Immature natural killer cell (primary cell): ENCODE measurements around the gene PIK3CD. TPM values are rescaled to one million over a fixed set of nuclear protein-coding genes. Genes with fewer than 3 reads are reported as not detected.
"Not testable (repeated sequence)": the region's sequence is repeated elsewhere in the genome, so short reads cannot be mapped to it uniquely, and the experiment has no call there.

ENCODE experiments used
- DNase-seq, 3 donors: peaks; one replicate each; pipeline ENCODE4 v3.0.0; 2022; ENCODE audit warnings: mixed read lengths in 1 of 3
- H3K27ac Mint-ChIP-seq, 6 donors: one replicate each; pipeline ENCODE4 v1.8.0; 2020; ENCODE audit warnings: mixed read lengths in 6 of 6, mild to moderate bottlenecking in 5 of 6, inconsistent platforms in 4 of 6, moderate library complexity in 3 of 6
- H3K27me3 Mint-ChIP-seq, 3 donors: one replicate each; pipeline ENCODE4 v1.8.0; 2020 to 2021; ENCODE audit warnings: low read depth in 3 of 3, mild to moderate bottlenecking in 3 of 3, mixed read lengths in 3 of 3, moderate library complexity in 3 of 3, inconsistent platforms in 1 of 3
- H3K36me3 Mint-ChIP-seq, 3 donors: one replicate each; pipeline ENCODE4 v1.8.0; 2020; ENCODE audit warnings: mixed read lengths in 3 of 3, inconsistent platforms in 2 of 3, mild to moderate bottlenecking in 2 of 3
- H3K4me1 Mint-ChIP-seq, 2 donors: one replicate each; pipeline ENCODE4 v1.8.0; 2020; ENCODE audit warnings: inconsistent platforms in 2 of 2, mild to moderate bottlenecking in 2 of 2, mixed read lengths in 2 of 2, moderate library complexity in 1 of 2
- H3K4me3 Mint-ChIP-seq, 5 donors: one replicate each; pipeline ENCODE4 v1.8.0; 2020; ENCODE audit warnings: mild to moderate bottlenecking in 5 of 5, mixed read lengths in 5 of 5, inconsistent platforms in 3 of 5, moderate library complexity in 3 of 5
- H3K9me3 Mint-ChIP-seq, 6 donors: one replicate each; pipeline ENCODE4 v1.8.0; 2020; ENCODE audit warnings: mild to moderate bottlenecking in 6 of 6, mixed read lengths in 6 of 6, inconsistent platforms in 4 of 6, moderate library complexity in 3 of 6
- polyA plus RNA-seq, 3 donors: library from polyadenylated mRNA; unstranded; fragments of 300-500 nt; fragmentation: Illumina TruSeq; gene quantifications; one replicate each; pipeline ENCODE4 v1.2.3, GENCODE V29; 2021

Gene PIK3CD
- polyA plus RNA-seq, 3 donors from 2014 or later, result 43.4 to 133 (median 49.0) TPM

GRCh38 chr1:9733160-9733789 lies 81.7 kb downstream of the PIK3CD start:
- H3K27ac Mint-ChIP-seq, result peak overlapping the region in 5 of 6 donors; percentile 41 to 85 (median 71)
- H3K4me3 Mint-ChIP-seq, result no peak overlapping the region
- H3K4me1 Mint-ChIP-seq, result peaks cover 26 to 36% of the 10 kb centered on the region in 2 donors
- peaks cover 7 to 56% (median 38%) of the 10 kb centered on the region in 3 donors for H3K27me3 Mint-ChIP-seq
- H3K9me3 Mint-ChIP-seq, result no peaks in the 10 kb centered on the region
- no peak for DNase-seq
- H3K36me3 Mint-ChIP-seq, result peaks cover 4 to 38% (median 13%) of the 10 kb centered on the region in 3 donors

- Mint-ChIP-seq H3K36me3 (peaks cover 3 to 33% (median 5%) of the 10 kb centered on the region in 3 donors), H3K4me1 (peaks cover 15 to 22% of the 10 kb centered on the region in 2 donors), H3K4me3 (no peak overlapping the region), H3K27me3 (peaks cover 5 to 46% (median 28%) of the 10 kb centered on the region in 3 donors), H3K27ac (peak overlapping the region in 2 of 6 donors; percentile 32 to 39), H3K9me3 (no peaks in the 10 kb centered on the region)
- no peak for DNase-seq
These were observed 84.3 kb downstream of the PIK3CD start for GRCh38 chr1:9735800-9736199.

GRCh38 chr1:9736241-9736640 lies 84.7 kb downstream of the PIK3CD start:
- H3K27me3 Mint-ChIP-seq, result peaks cover 6 to 42% (median 27%) of the 10 kb centered on the region in 3 donors
- H3K9me3 Mint-ChIP-seq, result no peaks in the 10 kb centered on the region
- H3K36me3 Mint-ChIP-seq, result peaks cover 5 to 35% (median 6%) of the 10 kb centered on the region in 3 donors
- peak overlapping the region in 1 of 6 donors; percentile 17 for H3K27ac Mint-ChIP-seq
- no peak overlapping the region for H3K4me3 Mint-ChIP-seq
- H3K4me1 Mint-ChIP-seq, result peaks cover 15 to 21% of the 10 kb centered on the region in 2 donors
- DNase-seq, result no peak

GRCh38 chr1:9737057-9737456 lies 85.5 kb downstream of the PIK3CD start:
- DNase-seq, result no peak
- Mint-ChIP-seq H3K4me3 (no peak overlapping the region), H3K27me3 (peaks cover 3 to 35% (median 19%) of the 10 kb centered on the region in 3 donors), H3K4me1 (peaks cover 13 to 17% of the 10 kb centered on the region in 2 donors), H3K9me3 (no peaks in the 10 kb centered on the region), H3K36me3 (peaks cover 7 to 36% (median 10%) of the 10 kb centered on the region in 3 donors), H3K27ac (peak overlapping the region in 2 of 6 donors; percentile 22 to 67)

- Mint-ChIP-seq H3K27ac (peak overlapping the region in 5 of 6 donors; percentile 11 to 85 (median 64)), H3K9me3 (no peaks in the 10 kb centered on the region), H3K4me1 (peaks cover 13 to 14% of the 10 kb centered on the region in 2 donors), H3K4me3 (no peak overlapping the region), H3K27me3 (peaks cover 3 to 28% (median 15%) of the 10 kb centered on the region in 3 donors), H3K36me3 (peaks cover 9 to 38% (median 12%) of the 10 kb centered on the region in 3 donors)
- DNase-seq, result no peak
These were observed 86.1 kb downstream of the PIK3CD start for GRCh38 chr1:9737671-9738070.

- DNase-seq, result no peak
- Mint-ChIP-seq H3K4me1 (no peaks in the 10 kb centered on the region), H3K4me3 (no peak overlapping the region), H3K9me3 (no peaks in the 10 kb centered on the region), H3K36me3 (peaks cover 9 to 39% (median 16%) of the 10 kb centered on the region in 3 donors), H3K27ac (no peak overlapping the region), H3K27me3 (peaks cover 0 to 4% (median 2%) of the 10 kb centered on the region in 3 donors)
These were observed 92.7 kb downstream of the PIK3CD start for GRCh38 chr1:9744106-9744799.

- no peak overlapping the region for H3K27ac Mint-ChIP-seq
- H3K27me3 Mint-ChIP-seq, result peaks cover 0 to 2% (median 0%) of the 10 kb centered on the region in 3 donors
- no peaks in the 10 kb centered on the region for H3K9me3 Mint-ChIP-seq
- no peak for DNase-seq
- H3K36me3 Mint-ChIP-seq, result peaks cover 13 to 41% (median 17%) of the 10 kb centered on the region in 3 donors
- peaks cover 0 to under 1% of the 10 kb centered on the region in 2 donors for H3K4me1 Mint-ChIP-seq
- no peak overlapping the region for H3K4me3 Mint-ChIP-seq
These were observed 94.7 kb downstream of the PIK3CD start for GRCh38 chr1:9746211-9746610.

GRCh38 chr1:9746651-9747050 lies 95.1 kb downstream of the PIK3CD start:
- Mint-ChIP-seq H3K4me1 (peaks cover 0 to 5% of the 10 kb centered on the region in 2 donors), H3K4me3 (no peak overlapping the region), H3K27me3 (peaks cover 0 to 2% (median 0%) of the 10 kb centered on the region in 3 donors), H3K9me3 (no peaks in the 10 kb centered on the region), H3K36me3 (peaks cover 13 to 43% (median 19%) of the 10 kb centered on the region in 3 donors), H3K27ac (no peak overlapping the region)
- DNase-seq, result no peak

GRCh38 chr1:9748391-9748790 lies 96.9 kb downstream of the PIK3CD start:
- H3K4me1 Mint-ChIP-seq, result peaks cover 0 to 12% of the 10 kb centered on the region in 2 donors
- H3K27ac Mint-ChIP-seq, result peak overlapping the region in 1 of 6 donors; percentile 51
- DNase-seq, H3K27me3 Mint-ChIP-seq, H3K9me3 Mint-ChIP-seq, H3K4me3 Mint-ChIP-seq: not testable (repeated sequence)
- H3K36me3 Mint-ChIP-seq, result peaks cover 9 to 37% (median 14%) of the 10 kb centered on the region in 3 donors

GRCh38 chr1:9749361-9749760 lies 97.8 kb downstream of the PIK3CD start:
- Mint-ChIP-seq H3K4me1 (peaks cover 0 to 12% of the 10 kb centered on the region in 2 donors), H3K4me3 (no peak overlapping the region), H3K27ac (no peak overlapping the region), H3K9me3 (no peaks in the 10 kb centered on the region), H3K27me3 (peaks cover 0 to 2% (median 0%) of the 10 kb centered on the region in 3 donors), H3K36me3 (peaks cover 9 to 30% (median 14%) of the 10 kb centered on the region in 3 donors)
- DNase-seq, result no peak

- Mint-ChIP-seq H3K27ac (no peak overlapping the region), H3K36me3 (peaks cover 9 to 27% (median 17%) of the 10 kb centered on the region in 3 donors), H3K4me3 (no peak overlapping the region), H3K4me1 (peaks cover 3 to 18% of the 10 kb centered on the region in 2 donors), H3K9me3 (no peaks in the 10 kb centered on the region), H3K27me3 (peaks cover 0 to 2% (median 0%) of the 10 kb centered on the region in 3 donors)
- DNase-seq, result no peak
These were observed 100.4 kb downstream of the PIK3CD start for GRCh38 chr1:9751971-9752370.

GRCh38 chr1:9753121-9753531 lies 101.6 kb downstream of the PIK3CD start:
- DNase-seq, result no peak
- H3K36me3 Mint-ChIP-seq, result peaks cover 6 to 27% (median 15%) of the 10 kb centered on the region in 3 donors
- peak overlapping the region in 1 of 6 donors; percentile 22 for H3K27ac Mint-ChIP-seq
- H3K4me1 Mint-ChIP-seq, result peaks cover 3 to 18% of the 10 kb centered on the region in 2 donors
- H3K27me3 Mint-ChIP-seq, result peaks cover 0 to 2% (median 1%) of the 10 kb centered on the region in 3 donors
- H3K9me3 Mint-ChIP-seq, result no peaks in the 10 kb centered on the region
- no peak overlapping the region for H3K4me3 Mint-ChIP-seq

- peak overlapping the region in 1 of 6 donors; percentile 34 for H3K27ac Mint-ChIP-seq
- H3K4me1 Mint-ChIP-seq, result peaks cover 8 to 18% of the 10 kb centered on the region in 2 donors
- H3K4me3 Mint-ChIP-seq, result no peak overlapping the region
- no peaks in the 10 kb centered on the region for H3K9me3 Mint-ChIP-seq
- H3K27me3 Mint-ChIP-seq, result peaks cover 0 to 1% (median 0%) of the 10 kb centered on the region in 3 donors
- no peak for DNase-seq
- peaks cover 4 to 16% (median 6%) of the 10 kb centered on the region in 3 donors for H3K36me3 Mint-ChIP-seq
These were observed 104.0 kb downstream of the PIK3CD start for GRCh38 chr1:9755441-9755995.
